ENCODE measurements around the gene CLCF1. TPM values are rescaled to one million over a fixed set of nuclear protein-coding genes. Genes with fewer than 3 reads are reported as not detected.

CLCF1 gene
- total and polyA plus RNA-seq, 7 experiments from 2014 or later: 0.32 to 7.8 (median 0.70) TPM; not detected in 2

- H3K9me3 Mint-ChIP-seq: no peaks in the 10 kb centered on the region
- DNase-seq (no peak), ATAC-seq (no peak)
- H3K27me3 Mint-ChIP-seq: peaks cover 0 to 23% (median 0%) of the 10 kb centered on the region in 5 donors
- peaks cover 42 to 92% (median 70%) of the 10 kb centered on the region in 7 donors for H3K4me1 Mint-ChIP-seq
- intact Hi-C loops (cut with micrococcal nuclease): no loop called here
- H3K36me3 Mint-ChIP-seq: peaks cover 0 to 19% (median 2%) of the 10 kb centered on the region in 5 donors
- CTCF ChIA-PET: interaction anchor here (1.3 to 2.5 kb wide), 3 partner anchors 11 to 26 kb away, joined by 4 to 21 read pairs (median 5); partner anchors contain the start of genes PPP1CA, PTPRCAP and TBC1D10C
- POLR2A ChIA-PET: interaction anchor here (0.6 to 31.8 kb wide), 15 partner anchors 7 to 145 kb away, joined by 3 to 1530 read pairs (median 7); partner anchors contain the start of genes AIP, PITPNM1, POLD4 and PPP1CA
- Histone ChIP-seq H3K9me3 (ENCODE audit: control insufficient read depth in 2 of 3, low read length in 3 of 3) (no peaks in the 10 kb centered on the region), H3K27ac (ENCODE audit: low read depth, low read length) (peak overlapping the region; percentile 35), H3K4me3 (ENCODE audit: low read length) (no peak overlapping the region), H3K36me3 (ENCODE audit: control insufficient read depth in 2 of 3, insufficient read depth in 3 of 3, low read length in 3 of 3) (peaks cover 0 to 5% (median 0%) of the 10 kb centered on the region in 3 experiments), H3K4me1 (ENCODE audit: control insufficient read depth in 2 of 2, insufficient read depth in 2 of 2, low read length in 2 of 2) (peaks cover 84 to 92% of the 10 kb centered on the region in 2 donors), H3K27me3 (ENCODE audit: control insufficient read depth in 2 of 2, insufficient read depth in 2 of 2, low read length in 2 of 2) (no peaks in the 10 kb centered on the region)
- H3K27ac Mint-ChIP-seq: peak overlapping the region; percentile 31 to 92 (median 75)
- H3K4me3 Mint-ChIP-seq: peak overlapping the region in 9 of 10 donors; percentile 45 to 100 (median 61)
Measured at GRCh38 chr11:67413266-67413849, 40.0 kb upstream of the CLCF1 start.

DNA sequence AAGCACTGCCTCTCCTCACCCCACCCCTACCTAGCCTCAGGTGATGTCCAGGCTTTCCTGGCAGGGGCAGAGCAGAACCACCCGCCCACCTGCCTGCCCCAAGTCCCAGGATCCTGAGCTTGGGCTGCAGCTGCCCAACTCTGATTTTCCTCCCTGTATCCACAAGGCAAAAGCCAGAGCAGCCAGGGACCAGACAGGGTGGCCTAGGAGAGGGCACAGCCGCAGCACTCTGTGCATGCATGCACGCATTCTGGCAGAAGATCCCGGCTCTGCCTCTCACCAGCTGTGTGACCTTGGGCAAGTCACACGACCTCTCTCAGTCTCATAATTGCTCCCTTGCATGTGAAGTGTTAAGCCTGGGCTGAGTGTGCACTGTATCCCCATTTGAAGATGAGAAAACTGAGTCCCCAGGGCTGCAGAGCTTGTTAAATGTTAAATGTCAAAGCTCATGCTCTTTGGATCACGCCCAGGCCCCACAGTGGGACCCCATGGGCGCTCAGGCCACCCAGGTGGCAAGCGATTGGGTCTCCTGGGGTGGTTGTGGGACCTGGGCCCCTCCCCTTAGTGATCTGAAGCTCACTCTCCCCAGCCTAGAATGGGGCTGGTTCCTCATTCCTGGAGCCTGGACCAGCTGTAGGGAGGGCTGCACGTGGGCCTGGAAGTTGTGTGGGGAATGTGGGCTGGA lies 39.2 kb upstream of the CLCF1 start:
- no peak for DNase-seq
- Histone ChIP-seq H3K9me3 (ENCODE audit: control insufficient read depth in 2 of 3, low read length in 3 of 3) (no peaks in the 10 kb centered on the region), H3K27me3 (ENCODE audit: control insufficient read depth in 2 of 2, insufficient read depth in 2 of 2, low read length in 2 of 2) (no peaks in the 10 kb centered on the region), H3K36me3 (ENCODE audit: control insufficient read depth in 2 of 3, insufficient read depth in 3 of 3, low read length in 3 of 3) (peaks cover 0 to 5% (median 0%) of the 10 kb centered on the region in 3 experiments), H3K4me3 (ENCODE audit: low read length) (no peak overlapping the region), H3K27ac (ENCODE audit: low read depth, low read length) (peak overlapping the region; percentile 35), H3K4me1 (ENCODE audit: control insufficient read depth in 2 of 2, insufficient read depth in 2 of 2, low read length in 2 of 2) (peaks cover 84 to 92% of the 10 kb centered on the region in 2 donors)
- POLR2A ChIA-PET: interaction anchor here (0.7 to 31.8 kb wide), 17 partner anchors 8 to 144 kb away, joined by 3 to 1530 read pairs (median 6); partner anchors contain the start of genes AIP, POLD4, PPP1CA and PTPRCAP
- Mint-ChIP-seq H3K36me3 (peaks cover 0 to 25% (median 3%) of the 10 kb centered on the region in 5 donors), H3K27me3 (peaks cover 0 to 23% (median 0%) of the 10 kb centered on the region in 5 donors), H3K4me1 (peaks cover 48 to 92% (median 71%) of the 10 kb centered on the region in 7 donors), H3K4me3 (peak overlapping the region in 8 of 10 donors; percentile 21 to 100 (median 62)), H3K27ac (peak overlapping the region in 8 of 9 donors; percentile 32 to 98 (median 92)), H3K9me3 (no peaks in the 10 kb centered on the region)
- no peak for ATAC-seq
- intact Hi-C loops (cut with micrococcal nuclease): no loop called here
- CTCF ChIA-PET: interaction anchor here (0.9 to 2.5 kb wide), 4 partner anchors 10 to 70 kb away, joined by 3 to 21 read pairs (median 4); partner anchors contain the start of genes AIP, PPP1CA, PTPRCAP and TBC1D10C

DNA sequence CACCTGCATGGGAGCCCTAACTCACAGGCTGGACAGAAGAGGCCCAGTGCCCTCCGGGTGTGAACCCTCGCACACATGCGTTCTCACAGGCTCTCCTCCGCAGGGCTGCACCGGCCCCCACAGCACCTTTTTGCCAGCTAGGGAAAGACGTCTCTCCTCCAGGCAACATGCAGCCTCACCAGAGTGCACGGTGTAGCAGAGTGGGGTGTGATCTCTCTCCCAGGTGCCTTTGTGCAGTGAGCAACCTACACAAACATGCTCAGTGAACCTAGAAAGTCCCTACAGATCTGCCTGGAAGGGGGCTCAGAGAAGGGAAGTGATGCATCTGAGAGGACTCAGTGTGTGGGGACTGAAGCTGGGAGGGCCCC lies 38.4 kb upstream of the CLCF1 start:
- H3K9me3 Mint-ChIP-seq: no peaks in the 10 kb centered on the region
- ATAC-seq: no peak
- peaks cover 55 to 93% (median 74%) of the 10 kb centered on the region in 7 donors for H3K4me1 Mint-ChIP-seq
- H3K9me3 ChIP-seq (ENCODE audit: control insufficient read depth in 2 of 3, low read length in 3 of 3): no peaks in the 10 kb centered on the region
- H3K27ac Mint-ChIP-seq: peak overlapping the region in 7 of 9 donors; percentile 84 to 98 (median 92)
- H3K27me3 Mint-ChIP-seq: peaks cover 0 to 19% (median 0%) of the 10 kb centered on the region in 5 donors
- ChIA-PET CTCF (interaction anchor here (0.9 to 2.5 kb wide), 4 partner anchors 9 to 71 kb away, joined by 3 to 21 read pairs (median 4); partner anchors contain the start of genes AIP, PPP1CA, PTPRCAP and TBC1D10C), POLR2A (interaction anchor here (0.7 to 31.8 kb wide), 16 partner anchors 9 to 794 kb away, joined by 3 to 1530 read pairs (median 6); partner anchors contain the start of genes AIP, CABP4, POLD4 and PPP1CA)
- intact Hi-C loops (cut with micrococcal nuclease): loop anchor here in 1 of 2 donors (1.0 kb wide), 1 partner anchor 8 kb away; no protein-coding TSS in a partner anchor
- peak overlapping the region; percentile 87 for H3K27ac ChIP-seq (ENCODE audit: low read depth, low read length)
- no peaks in the 10 kb centered on the region for H3K27me3 ChIP-seq (ENCODE audit: control insufficient read depth in 2 of 2, insufficient read depth in 2 of 2, low read length in 2 of 2)
- H3K36me3 Mint-ChIP-seq: peaks cover 0 to 33% (median 8%) of the 10 kb centered on the region in 5 donors
- DNase-seq: no peak
- peak overlapping the region in 8 of 10 donors; percentile 43 to 100 (median 74) for H3K4me3 Mint-ChIP-seq
- peaks cover 0 to 5% (median 0%) of the 10 kb centered on the region in 3 experiments for H3K36me3 ChIP-seq (ENCODE audit: control insufficient read depth in 2 of 3, insufficient read depth in 3 of 3, low read length in 3 of 3)
- H3K4me3 ChIP-seq (ENCODE audit: low read length): no peak overlapping the region
- peaks cover 84 to 94% of the 10 kb centered on the region in 2 donors for H3K4me1 ChIP-seq (ENCODE audit: control insufficient read depth in 2 of 2, insufficient read depth in 2 of 2, low read length in 2 of 2)

DNA sequence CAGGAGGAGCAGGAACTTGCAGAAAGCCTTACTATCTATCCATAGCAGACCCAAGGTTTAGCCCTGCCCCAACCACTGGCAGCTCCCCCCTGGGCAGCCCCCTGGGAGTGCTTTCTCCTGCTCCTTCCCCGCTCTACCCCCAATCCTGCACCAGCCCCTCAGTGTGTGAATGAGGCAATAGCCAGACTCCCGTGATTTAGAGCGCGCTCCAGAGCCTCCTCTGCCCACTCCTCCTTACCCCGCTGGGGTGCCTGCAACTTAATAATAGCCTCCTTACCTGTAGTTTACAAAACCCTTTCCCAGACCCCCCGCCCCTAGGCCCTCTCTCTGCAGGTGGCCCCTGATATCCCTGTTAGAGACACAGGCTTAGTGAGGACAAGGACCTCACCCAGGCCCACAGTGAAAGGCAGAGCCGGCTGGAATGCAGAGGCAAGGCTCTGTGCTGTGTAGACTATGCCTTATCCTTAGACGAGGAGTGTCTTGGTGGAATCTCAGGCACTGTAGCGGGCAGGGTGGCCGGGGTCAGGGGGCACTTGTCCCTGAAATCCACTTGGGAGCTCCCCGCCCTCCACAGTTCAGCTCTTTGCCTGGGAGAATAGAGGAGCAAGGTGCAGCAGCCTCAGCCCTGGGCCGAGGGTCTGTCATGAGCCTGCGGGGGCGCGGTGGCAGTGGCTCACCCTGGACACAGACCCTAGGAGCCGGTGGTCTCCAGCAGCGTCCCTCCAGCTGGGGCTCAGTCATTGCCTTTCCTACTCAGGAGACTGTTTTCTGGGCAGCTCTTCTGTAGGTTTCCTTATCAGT lies 37.8 kb upstream of the CLCF1 start:
- Histone ChIP-seq H3K27me3 (ENCODE audit: control insufficient read depth in 2 of 2, insufficient read depth in 2 of 2, low read length in 2 of 2) (no peaks in the 10 kb centered on the region), H3K4me1 (ENCODE audit: control insufficient read depth in 2 of 2, insufficient read depth in 2 of 2, low read length in 2 of 2) (peaks cover 84 to 94% of the 10 kb centered on the region in 2 donors), H3K9me3 (ENCODE audit: control insufficient read depth in 2 of 3, low read length in 3 of 3) (no peaks in the 10 kb centered on the region), H3K4me3 (ENCODE audit: low read length) (peak overlapping the region; percentile 98), H3K27ac (ENCODE audit: low read depth, low read length) (peak overlapping the region; percentile 87), H3K36me3 (ENCODE audit: control insufficient read depth in 2 of 3, insufficient read depth in 3 of 3, low read length in 3 of 3) (peaks cover 0 to 7% (median 0%) of the 10 kb centered on the region in 3 experiments)
- ChIA-PET POLR2A (interaction anchor here (0.6 to 31.8 kb wide), 15 partner anchors 10 to 794 kb away, joined by 3 to 1530 read pairs (median 7); partner anchors contain the start of genes AIP, CABP4, POLD4 and PPP1CA), CTCF (no interaction called here)
- ATAC-seq (no peak), DNase-seq (no peak)
- Mint-ChIP-seq H3K36me3 (peaks cover 0 to 37% (median 11%) of the 10 kb centered on the region in 5 donors), H3K27me3 (peaks cover 0 to 13% (median 0%) of the 10 kb centered on the region in 5 donors), H3K4me3 (peak overlapping the region; percentile 39 to 100 (median 92)), H3K9me3 (no peaks in the 10 kb centered on the region), H3K4me1 (peaks cover 55 to 93% (median 73%) of the 10 kb centered on the region in 7 donors), H3K27ac (peak overlapping the region; percentile 48 to 98 (median 91))
- intact Hi-C loops (cut with micrococcal nuclease): loop anchor here in 1 of 2 donors (1.0 kb wide), 1 partner anchor 8 kb away; no protein-coding TSS in a partner anchor

GRCh38 chr11:67410369-67410831 lies 37.0 kb upstream of the CLCF1 start:
- peaks cover 52 to 94% (median 73%) of the 10 kb centered on the region in 7 donors for H3K4me1 Mint-ChIP-seq
- H3K27ac Mint-ChIP-seq: peak overlapping the region; percentile 48 to 98 (median 92)
- H3K36me3 ChIP-seq (ENCODE audit: control insufficient read depth in 2 of 3, insufficient read depth in 3 of 3, low read length in 3 of 3): peaks cover 0 to 14% (median 5%) of the 10 kb centered on the region in 3 experiments
- no peaks in the 10 kb centered on the region for H3K9me3 Mint-ChIP-seq
- ATAC-seq: no peak
- no peaks in the 10 kb centered on the region for H3K9me3 ChIP-seq (ENCODE audit: control insufficient read depth in 2 of 3, low read length in 3 of 3)
- H3K27me3 ChIP-seq (ENCODE audit: control insufficient read depth in 2 of 2, insufficient read depth in 2 of 2, low read length in 2 of 2): no peaks in the 10 kb centered on the region
- peak overlapping the region; percentile 50 to 100 (median 92) for H3K4me3 Mint-ChIP-seq
- H3K27ac ChIP-seq (ENCODE audit: low read depth, low read length): peak overlapping the region; percentile 87
- no peak for DNase-seq
- peak overlapping the region; percentile 98 for H3K4me3 ChIP-seq (ENCODE audit: low read length)
- intact Hi-C loops (cut with micrococcal nuclease): no loop called here
- ChIA-PET CTCF (no interaction called here), POLR2A (interaction anchor here (1.4 to 31.8 kb wide), 6 partner anchors 13 to 97 kb away, joined by 3 to 1530 read pairs (median 120); partner anchors contain the start of genes AIP, PPP1CA, PTPRCAP and RAD9A)
- H3K36me3 Mint-ChIP-seq: peaks cover 0 to 39% (median 11%) of the 10 kb centered on the region in 5 donors
- peaks cover 88 to 96% of the 10 kb centered on the region in 2 donors for H3K4me1 ChIP-seq (ENCODE audit: control insufficient read depth in 2 of 2, insufficient read depth in 2 of 2, low read length in 2 of 2)
- peaks cover 0 to 10% (median 0%) of the 10 kb centered on the region in 5 donors for H3K27me3 Mint-ChIP-seq

Data from naive thymus-derived CD4-positive, alpha-beta T cell (primary cell).